Urinary bladder (tissue), 4 donors: ENCODE results near the gene CREB5. TPM values are rescaled to one million over a fixed set of nuclear protein-coding genes. Genes with fewer than 3 reads are reported as not detected.

Source experiments
- DNase-seq: peaks from one replicate; pipeline ENCODE4 v3.0.0-alpha.2; 2015; ENCODE audit errors: extremely low spot score
- H3K27ac ChIP-seq: one replicate; pipeline ENCODE4 v1.5.1; 2013; ENCODE audit warnings: low read depth, mild to moderate bottlenecking, moderate library complexity
- H3K36me3 ChIP-seq: one replicate; pipeline ENCODE4 v1.6.1; 2013; ENCODE audit warnings: mild to moderate bottlenecking, moderate library complexity; ENCODE audit not compliant: insufficient read depth
- H3K4me1 ChIP-seq: one replicate; pipeline ENCODE4 v1.6.1; 2013; ENCODE audit warnings: mild to moderate bottlenecking, moderate library complexity; ENCODE audit not compliant: insufficient read depth
- H3K4me3 ChIP-seq: one replicate; pipeline ENCODE4 v1.5.1; 2013; ENCODE audit warnings: low read depth, low read length
- WGBS: extraction: QIAGEN DNeasy Blood & Tissue Kit; methylation state at CpG from one replicate; pipeline ENCODE4 v1.1.7; 2013; 5-methylcytosine and 5-hydroxymethylcytosine counted together
- polyA plus RNA-seq: library from polyadenylated mRNA; stranded (reverse); fragments of 200-250 nt; gene quantifications from one replicate; pipeline ENCODE4 v1.2.3, GENCODE V29; 2013
- total RNA-seq: library from RNA; depleted of rRNA; stranded (reverse); fragments of >200 nt; gene quantifications from one replicate; pipeline ENCODE4 v1.2.3, GENCODE V29; 2014
- donor health status: healthy with polysubstance abuse.
- donor health status: healthy.

Gene CREB5
- total and polyA plus RNA-seq, 2 donors: 6.5 to 53.5 TPM

DNA sequence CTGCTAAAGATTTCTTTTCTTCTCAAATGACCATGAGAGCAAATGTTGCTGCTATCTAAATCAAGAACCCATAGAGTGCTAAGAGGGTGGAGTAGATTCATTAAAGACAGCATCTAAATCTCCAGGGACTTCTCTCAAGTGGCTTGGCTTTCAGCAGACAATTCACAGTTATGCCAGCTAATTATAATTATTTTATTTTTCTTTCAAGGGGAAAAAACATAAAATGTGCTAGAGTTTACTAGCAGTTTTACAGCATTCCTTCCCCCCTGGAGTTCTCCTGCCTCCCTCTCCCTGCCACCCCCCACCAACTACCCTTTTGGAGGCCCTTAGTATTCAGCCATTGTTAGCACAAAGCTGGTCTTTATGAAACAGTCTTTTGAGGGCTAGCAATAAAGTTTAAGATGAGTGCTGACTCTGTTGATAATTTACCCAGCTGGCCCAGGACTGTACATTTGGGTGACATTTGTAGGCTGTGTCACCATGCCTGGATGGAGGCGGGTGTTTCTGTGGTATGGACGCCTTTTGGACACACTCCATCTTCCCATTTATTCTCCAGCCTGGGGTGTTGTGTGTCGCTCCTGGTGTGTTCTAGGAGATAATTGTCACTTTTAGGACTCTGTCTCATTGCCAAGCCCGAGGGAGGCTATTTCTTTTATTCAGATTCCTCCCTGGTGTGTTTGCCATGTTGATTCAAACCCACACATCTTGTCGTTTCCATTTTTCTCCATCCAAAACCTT is 160.2 kb downstream of the CREB5 start:
- H3K36me3 ChIP-seq: no peaks in the 10 kb centered on the region
- no peak for DNase-seq
- WGBS: 81% methylated on average over 5 of the region's 5 CpGs
- no peak overlapping the region for H3K27ac ChIP-seq
- H3K4me1 ChIP-seq: no peaks in the 10 kb centered on the region
- H3K4me3 ChIP-seq: no peak overlapping the region

DNA sequence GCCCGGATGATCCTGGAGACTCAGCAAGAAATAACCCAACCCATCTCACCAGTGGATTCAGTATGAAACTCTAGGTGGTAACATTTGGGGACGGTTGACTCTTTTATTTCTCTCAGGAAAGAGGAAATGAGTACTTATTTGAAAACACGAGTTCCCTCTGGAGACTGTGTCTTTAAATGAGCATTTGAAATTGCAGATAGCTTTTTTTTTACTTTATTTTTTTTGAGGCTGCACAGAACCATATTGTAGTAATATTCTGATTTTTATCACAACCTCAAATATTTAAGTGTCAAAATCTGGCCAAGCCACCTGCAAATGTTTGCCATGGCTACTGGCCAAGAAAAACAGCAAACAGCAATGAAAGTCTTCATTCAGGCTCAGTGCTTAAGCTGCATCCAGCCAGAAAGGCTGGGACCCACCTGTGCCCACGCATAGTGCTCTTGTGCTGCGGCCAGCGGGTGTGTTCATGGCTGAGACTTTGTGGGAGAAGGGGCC is 160.8 kb downstream of the CREB5 start:
- 52% methylated on average over 6 of the region's 6 CpGs for WGBS
- Histone ChIP-seq H3K4me3 (no peak overlapping the region), H3K27ac (no peak overlapping the region), H3K4me1 (no peaks in the 10 kb centered on the region), H3K36me3 (no peaks in the 10 kb centered on the region)
- DNase-seq: peak; percentile 59

DNA sequence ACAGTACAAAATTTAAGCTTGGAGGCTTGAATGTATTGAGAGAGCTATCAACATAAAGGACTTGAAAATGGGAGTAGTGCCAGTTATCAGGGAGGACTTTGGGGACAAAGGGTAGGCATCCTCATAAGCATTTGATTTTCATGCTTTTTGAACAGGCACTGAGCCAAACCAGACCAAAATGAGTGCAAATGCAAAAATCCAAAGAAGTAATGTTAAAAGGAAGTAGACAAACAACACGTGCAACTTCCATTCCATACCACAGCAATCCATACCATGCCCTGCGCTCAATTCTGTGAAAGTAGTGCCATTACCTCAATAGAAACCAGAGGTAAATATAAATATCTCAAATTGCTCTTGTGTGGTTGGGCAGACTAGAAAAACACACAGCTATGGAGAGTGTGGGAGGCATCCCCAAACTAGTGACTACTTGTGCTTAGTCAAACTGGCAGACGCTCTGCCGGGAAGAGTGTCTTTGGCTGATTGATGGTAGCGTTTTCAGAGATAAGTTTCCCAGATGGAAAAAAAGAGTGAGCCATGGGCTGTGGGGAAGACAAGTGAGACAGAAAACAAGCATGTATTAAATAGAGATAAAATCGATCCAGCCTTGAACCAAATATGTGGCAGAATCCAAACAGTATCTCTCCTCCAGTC is 161.5 kb downstream of the CREB5 start:
- Histone ChIP-seq H3K4me3 (no peak overlapping the region), H3K4me1 (no peaks in the 10 kb centered on the region), H3K36me3 (no peaks in the 10 kb centered on the region), H3K27ac (no peak overlapping the region)
- WGBS: 52% methylated on average over 6 of the region's 6 CpGs
- DNase-seq: no peak

DNA sequence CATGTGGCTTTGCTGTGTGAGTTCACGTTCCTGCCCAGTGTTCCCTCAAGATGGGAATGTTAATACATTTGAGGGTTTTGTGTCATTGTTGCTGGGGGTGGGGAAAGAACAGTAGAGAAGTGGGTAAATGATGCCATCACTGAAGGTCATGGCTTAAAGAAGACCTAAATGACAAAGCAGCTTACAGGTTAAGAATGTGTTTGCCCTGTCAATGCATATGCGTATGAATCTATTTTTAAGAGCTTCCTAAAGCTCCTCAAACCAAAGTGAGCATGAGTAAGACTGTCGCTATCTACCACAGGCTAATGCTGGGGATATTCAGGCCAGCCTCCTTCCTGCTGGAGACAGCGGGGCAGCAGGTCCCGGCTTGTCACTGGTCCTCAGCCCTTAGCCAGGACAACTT is 162.9 kb downstream of the CREB5 start:
- Histone ChIP-seq H3K4me3 (no peak overlapping the region), H3K36me3 (no peaks in the 10 kb centered on the region), H3K27ac (no peak overlapping the region), H3K4me1 (no peaks in the 10 kb centered on the region)
- WGBS: 80% methylated on average over 5 of the region's 5 CpGs
- DNase-seq: no peak

DNA sequence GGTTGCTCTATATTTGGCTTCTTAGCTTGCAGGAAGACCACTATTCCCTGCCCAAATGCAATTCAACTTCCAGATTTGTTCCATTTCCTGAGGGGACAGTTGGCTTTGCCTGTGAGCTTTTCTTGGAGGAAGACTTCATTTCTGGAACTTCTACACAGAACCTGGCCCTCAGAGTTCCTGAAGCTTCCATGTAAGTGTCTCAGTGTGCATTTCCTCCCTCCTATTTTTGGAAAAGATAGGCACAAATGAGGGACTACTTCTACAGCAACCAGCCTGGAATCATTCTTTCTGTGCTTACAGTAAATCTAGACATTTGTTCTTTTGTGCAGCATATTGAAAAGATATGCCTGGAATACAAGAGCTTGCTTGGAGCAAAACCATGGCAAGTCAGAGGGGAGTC is 164.3 kb downstream of the CREB5 start:
- no peaks in the 10 kb centered on the region for H3K4me1 ChIP-seq
- H3K36me3 ChIP-seq: no peaks in the 10 kb centered on the region
- no peak overlapping the region for H3K27ac ChIP-seq
- DNase-seq: no peak
- H3K4me3 ChIP-seq: no peak overlapping the region

DNA sequence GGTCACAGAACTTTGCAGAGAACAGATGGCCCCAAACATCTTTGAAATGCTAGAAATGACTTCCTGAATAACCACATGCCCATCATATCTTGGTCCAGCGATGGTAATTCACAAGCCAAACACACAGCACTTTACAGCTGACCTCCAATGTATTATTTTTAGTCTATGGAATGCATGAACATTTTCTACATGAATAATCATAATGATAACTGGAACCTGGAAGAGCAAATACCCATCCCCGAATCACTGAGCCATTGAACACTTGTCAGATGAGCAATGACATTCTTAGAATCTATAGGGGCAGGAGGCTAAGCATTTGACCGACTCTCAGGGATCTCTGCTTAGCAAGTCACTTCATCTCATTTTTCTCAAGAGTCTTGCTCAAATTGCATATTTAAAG is 167.3 kb downstream of the CREB5 start:
- no peaks in the 10 kb centered on the region for H3K4me1 ChIP-seq
- WGBS: 85% methylated on average over 3 of the region's 3 CpGs
- no peak for DNase-seq
- no peaks in the 10 kb centered on the region for H3K36me3 ChIP-seq
- no peak overlapping the region for H3K4me3 ChIP-seq
- no peak overlapping the region for H3K27ac ChIP-seq

DNA sequence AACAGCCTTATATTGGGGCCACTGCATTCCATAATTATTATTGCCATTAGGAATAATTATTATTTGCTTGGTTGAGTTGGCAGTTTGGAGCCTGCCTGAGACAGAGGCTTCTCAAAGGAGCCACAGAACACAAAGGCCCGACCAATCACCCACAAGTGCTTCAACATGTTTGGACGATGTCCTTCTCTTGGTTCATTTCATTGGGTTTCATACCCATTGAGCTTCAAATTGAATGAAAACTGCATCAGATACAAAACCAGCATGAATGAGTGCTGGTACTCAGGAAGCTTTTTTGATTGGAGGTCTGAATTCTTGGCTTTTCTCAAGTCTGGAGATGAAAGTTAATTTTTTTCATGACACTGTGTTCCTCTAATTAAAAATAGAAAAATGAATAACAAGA is 168.3 kb downstream of the CREB5 start:
- no peak for DNase-seq
- no peaks in the 10 kb centered on the region for H3K36me3 ChIP-seq
- H3K4me3 ChIP-seq: no peak overlapping the region
- no peak overlapping the region for H3K27ac ChIP-seq
- 95% methylated on average over 2 of the region's 2 CpGs for WGBS
- no peaks in the 10 kb centered on the region for H3K4me1 ChIP-seq

DNA sequence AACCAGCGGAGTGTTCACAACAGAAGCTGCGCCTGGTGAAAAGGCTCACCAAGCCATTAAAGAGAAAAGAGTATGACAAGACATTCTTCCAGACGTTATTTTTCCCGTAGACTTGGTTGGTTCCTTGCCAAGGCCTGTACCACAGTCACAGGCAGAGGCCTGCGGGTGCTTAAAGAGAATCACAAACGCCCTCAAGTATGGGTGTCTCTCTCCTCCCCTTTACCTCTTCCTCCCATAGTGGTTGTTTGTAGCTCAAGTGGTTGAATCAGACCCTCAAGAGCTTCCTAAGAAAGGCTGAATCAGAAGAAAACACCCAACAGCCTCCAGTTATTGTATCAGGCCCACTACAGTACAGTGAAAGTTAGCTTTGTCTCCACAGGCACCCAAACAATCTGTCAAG is 169.0 kb downstream of the CREB5 start:
- no peak for DNase-seq
- 86% methylated on average over 6 of the region's 6 CpGs for WGBS
- H3K4me3 ChIP-seq: no peak overlapping the region

DNA sequence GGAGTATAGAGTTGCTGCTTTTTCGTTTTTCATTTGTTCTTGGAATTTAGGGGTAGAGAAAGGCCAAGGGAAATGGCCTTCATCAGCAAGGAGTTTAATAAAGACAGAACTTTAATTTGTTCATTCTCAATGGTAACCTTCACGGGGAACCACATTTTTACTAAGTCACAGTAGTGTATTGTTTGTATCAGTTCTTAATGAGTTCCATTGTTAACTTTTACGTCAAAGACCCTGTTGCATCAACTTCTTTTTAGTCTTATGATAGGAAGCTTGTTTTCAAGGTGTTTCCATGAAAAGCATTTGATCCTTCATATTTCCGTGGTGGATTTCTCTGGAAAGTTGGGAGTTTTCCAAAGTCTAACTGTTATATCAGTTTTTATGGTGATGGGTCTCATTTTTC is 169.9 kb downstream of the CREB5 start:
- H3K4me3 ChIP-seq: no peak overlapping the region
- no peak overlapping the region for H3K27ac ChIP-seq
- H3K4me1 ChIP-seq: no peaks in the 10 kb centered on the region
- H3K36me3 ChIP-seq: no peaks in the 10 kb centered on the region
- DNase-seq: no peak
- WGBS: 90% methylated on average over 4 of the region's 4 CpGs

More for the DNA sequence above, 169.0 kb downstream of the CREB5 start:
- Histone ChIP-seq H3K36me3 (no peaks in the 10 kb centered on the region), H3K27ac (no peak overlapping the region), H3K4me1 (no peaks in the 10 kb centered on the region)

DNA sequence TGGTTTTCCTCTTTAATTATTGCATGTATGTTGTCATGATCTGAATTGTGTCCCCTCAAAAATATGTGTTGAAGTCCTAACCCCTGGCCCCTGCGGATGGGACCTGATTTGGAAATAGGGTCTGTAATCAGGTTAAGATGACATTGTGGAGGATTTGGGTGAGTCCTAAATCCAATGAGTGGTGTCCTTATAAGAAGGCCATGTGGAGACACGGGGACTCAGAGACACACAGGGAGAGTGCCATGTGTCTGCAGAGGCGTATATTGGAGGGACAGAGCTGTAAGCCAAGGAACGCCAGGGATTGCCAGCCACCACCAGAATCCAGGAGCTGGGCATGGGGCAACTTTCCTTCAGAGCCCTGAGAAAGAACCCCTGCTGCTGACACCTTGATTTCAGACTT is 171.9 kb downstream of the CREB5 start:
- DNase-seq: no peak
- H3K4me1 ChIP-seq: no peaks in the 10 kb centered on the region
- 97% methylated on average over 4 of the region's 4 CpGs for WGBS
- H3K36me3 ChIP-seq: no peaks in the 10 kb centered on the region
- H3K4me3 ChIP-seq: no peak overlapping the region
- H3K27ac ChIP-seq: no peak overlapping the region

DNA sequence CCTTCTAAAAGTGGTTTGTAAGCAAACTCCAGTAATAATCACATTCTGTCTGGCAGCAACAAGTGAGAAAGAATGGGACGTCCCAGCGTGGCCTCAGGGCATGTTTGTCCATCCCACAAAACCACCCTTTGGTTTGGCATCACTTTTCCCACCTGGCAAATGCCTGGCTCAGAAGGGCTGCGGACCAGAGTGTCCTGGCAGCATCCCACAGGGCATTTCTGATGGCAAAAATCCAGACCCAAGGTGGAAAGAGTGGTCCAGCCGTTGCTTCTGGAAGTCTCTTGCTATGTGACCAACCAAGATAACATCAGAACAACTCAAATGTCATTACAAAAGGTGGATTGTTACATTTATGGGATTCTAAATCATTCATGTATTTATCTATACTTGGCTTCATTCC is 174.4 kb downstream of the CREB5 start:
- Histone ChIP-seq H3K4me1 (no peaks in the 10 kb centered on the region), H3K36me3 (no peaks in the 10 kb centered on the region), H3K27ac (no peak overlapping the region), H3K4me3 (no peak overlapping the region)
- DNase-seq: no peak
- WGBS: 76% methylated on average over 4 of the region's 4 CpGs

DNA sequence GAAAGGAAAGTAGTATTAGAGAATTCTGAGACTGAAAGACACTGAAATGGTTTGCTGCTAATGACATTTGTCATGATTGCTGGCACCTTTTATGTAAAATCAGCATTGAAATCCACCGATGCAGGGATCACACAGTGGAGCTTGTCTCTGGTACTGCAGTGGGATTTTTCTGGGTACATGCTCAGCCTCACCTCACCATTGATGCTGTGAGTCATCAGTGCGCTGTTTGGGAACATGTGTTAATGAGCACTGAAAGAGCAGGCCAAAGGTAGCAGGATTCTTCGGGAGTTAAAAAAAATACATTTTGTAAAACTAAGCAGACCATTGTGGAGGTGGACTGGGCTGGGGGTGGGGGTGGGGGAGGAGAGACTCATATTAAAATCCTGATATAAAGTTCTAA is 174.9 kb downstream of the CREB5 start:
- 51% methylated on average over 3 of the region's 3 CpGs for WGBS
- DNase-seq: no peak
- Histone ChIP-seq H3K27ac (no peak overlapping the region), H3K4me1 (no peaks in the 10 kb centered on the region), H3K36me3 (no peaks in the 10 kb centered on the region), H3K4me3 (no peak overlapping the region)

DNA sequence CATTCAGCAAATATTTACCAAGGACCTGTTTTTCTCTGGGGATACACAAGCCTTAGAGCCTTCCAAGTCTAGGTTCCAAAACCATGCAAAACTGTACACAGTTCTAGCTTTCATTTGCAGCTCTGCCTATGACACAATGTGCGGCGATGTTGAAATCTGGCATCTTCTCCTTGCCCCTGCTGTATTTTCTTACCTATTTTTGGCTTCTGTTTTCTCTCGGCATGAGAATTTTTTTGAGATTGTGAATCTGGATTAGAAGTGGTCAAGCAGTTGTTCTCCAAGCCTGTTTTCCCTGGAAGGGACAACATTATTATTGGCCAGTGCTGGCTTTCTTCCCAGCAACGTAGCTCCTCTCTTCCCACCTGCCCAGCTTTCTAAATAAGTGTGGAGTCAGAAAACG is 176.3 kb downstream of the CREB5 start:
- H3K27ac ChIP-seq: no peak overlapping the region
- 84% methylated on average over 5 of the region's 5 CpGs for WGBS
- no peak for DNase-seq
- no peaks in the 10 kb centered on the region for H3K36me3 ChIP-seq
- no peak overlapping the region for H3K4me3 ChIP-seq
- no peaks in the 10 kb centered on the region for H3K4me1 ChIP-seq

DNA sequence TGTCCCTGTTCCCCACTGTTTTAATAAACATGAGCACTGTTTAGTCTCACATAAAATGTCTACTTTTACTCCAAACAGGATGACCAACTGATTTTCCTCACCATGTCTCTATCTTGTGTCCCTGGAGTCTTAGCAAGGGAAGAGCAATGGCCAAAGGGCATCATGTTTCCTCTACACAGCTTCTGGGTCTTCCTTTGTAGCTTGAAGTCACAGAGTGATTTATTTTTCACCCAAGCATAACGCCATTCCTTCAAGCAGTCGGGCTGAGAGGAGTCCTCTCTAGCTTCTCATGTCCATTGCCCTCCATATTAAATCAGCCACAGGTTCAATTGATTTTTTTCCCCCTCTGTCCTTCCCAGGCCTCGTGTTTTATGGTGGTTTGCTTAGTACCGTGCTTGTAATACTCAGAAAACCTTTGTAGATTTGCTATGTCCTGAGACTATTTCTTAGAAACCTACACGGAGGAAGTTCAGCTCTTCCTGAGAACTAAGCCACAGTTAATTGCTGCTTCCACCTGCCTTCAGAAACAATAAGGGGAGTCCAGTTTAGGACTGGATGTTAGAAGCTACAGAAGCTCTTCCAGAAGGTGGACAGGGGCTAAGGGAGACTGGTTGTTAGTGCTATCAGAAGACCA is 178.8 kb downstream of the CREB5 start:
- WGBS: 75% methylated on average over 5 of the region's 5 CpGs
- Histone ChIP-seq H3K4me1 (no peaks in the 10 kb centered on the region), H3K36me3 (no peaks in the 10 kb centered on the region), H3K27ac (no peak overlapping the region), H3K4me3 (no peak overlapping the region)
- no peak for DNase-seq
